ENCODE results near the gene SCGB1C1. TPM values are rescaled to one million over a fixed set of nuclear protein-coding genes. Genes with fewer than 3 reads are reported as not detected.

The SCGB1C1 gene
- total and polyA plus RNA-seq, 9 of the 15 experiments (the other 6 are each of a cell fraction or from before 2014, with no cell fraction given): not detected

DNA sequence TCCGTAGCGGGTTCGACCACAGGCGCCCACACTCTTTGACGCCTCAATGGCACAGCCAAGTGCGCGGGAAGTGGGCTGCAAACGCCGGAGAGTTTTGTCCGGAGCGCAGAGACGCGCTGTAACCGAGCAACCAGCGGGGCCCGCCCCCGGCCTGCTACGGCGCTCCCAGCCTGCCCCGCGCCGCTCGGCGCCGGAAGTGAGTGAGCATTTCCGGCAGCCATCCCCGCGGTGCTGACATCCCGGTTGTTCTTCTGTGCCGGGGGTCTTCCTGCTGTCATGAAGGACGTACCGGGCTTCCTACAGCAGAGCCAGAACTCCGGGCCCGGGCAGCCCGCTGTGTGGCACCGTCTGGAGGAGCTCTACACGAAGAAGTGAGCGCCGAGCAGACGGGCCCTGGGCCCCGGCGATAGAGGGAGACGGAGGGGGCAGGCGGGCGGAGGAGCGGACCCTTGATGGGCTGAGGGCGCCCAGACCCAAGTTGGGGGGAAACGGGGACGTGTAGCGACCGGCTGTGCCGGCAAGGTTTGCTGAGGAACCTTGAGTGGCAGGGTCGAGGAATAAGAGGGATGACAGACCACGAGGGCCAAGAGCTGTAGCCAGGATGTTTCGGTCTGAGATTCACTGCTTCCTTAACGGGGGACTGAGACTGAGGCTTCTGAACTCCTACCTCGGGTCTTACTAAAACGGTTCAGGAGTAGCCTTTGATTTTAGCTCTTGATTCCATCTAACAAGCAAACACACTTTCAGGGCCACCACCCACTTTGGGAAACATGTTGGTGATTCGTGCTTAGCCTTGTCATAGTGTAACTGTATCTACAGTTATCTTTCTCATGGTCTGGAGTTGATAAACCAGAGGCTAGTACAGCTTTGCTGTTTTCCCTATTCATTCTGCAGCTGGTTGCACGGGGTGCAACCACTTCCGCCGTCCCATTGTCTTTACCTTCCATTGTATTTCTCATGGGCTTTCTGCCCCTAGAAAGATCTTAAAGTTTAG, 44.2 kb downstream of the SCGB1C1 start, which contains the start of gene PSMD13 (continued):
- TF ChIP-seq SMARCB1 (IDR thresholded peaks at IDR 0.05; ENCODE audit: insufficient read length, low read depth) (no peak), HDAC3 (IDR thresholded peaks at IDR 0.05; ENCODE audit: borderline replicate concordance, partially characterized antibody) (no peak), PML (IDR thresholded peaks at IDR 0.05; ENCODE audit: low read length) (peak; percentile 61; the same call in 1 of the 2 replicates), NCOA2 (IDR thresholded peaks at IDR 0.05; ENCODE audit: partially characterized antibody in 2 of 2) (no peak), NR3C1 (CRISPR knock-in tag; IDR thresholded peaks at IDR 0.05) (no peak), ZNF76 (CRISPR knock-in tag; IDR thresholded peaks at IDR 0.05; ENCODE audit: borderline replicate concordance) (0 out of 2 replicates have a peak, but pooled peaks have one; percentile 25), RCOR1 (IDR thresholded peaks at IDR 0.05; ENCODE audit: borderline replicate concordance in 1 of 2, low read depth in 2 of 2, low read length in 2 of 2) (no peak), SRSF3 (IDR thresholded peaks at IDR 0.05; ENCODE audit: insufficient read depth, low read length) (no peak), PURB (CRISPR knock-in tag; IDR thresholded peaks at IDR 0.05; ENCODE audit: low read depth) (no peak), ETS2 (tag; IDR thresholded peaks at IDR 0.05; ENCODE audit: borderline replicate concordance, poor library complexity, severe bottlenecking) (no peak), U2AF1 (optimal IDR thresholded peaks at IDR 0.05; ENCODE audit: low read depth, low read length) (no peak), IRF2 (CRISPR knock-in tag; IDR thresholded peaks at IDR 0.05) (no peak)
- TF ChIP-seq, protein P1, sequence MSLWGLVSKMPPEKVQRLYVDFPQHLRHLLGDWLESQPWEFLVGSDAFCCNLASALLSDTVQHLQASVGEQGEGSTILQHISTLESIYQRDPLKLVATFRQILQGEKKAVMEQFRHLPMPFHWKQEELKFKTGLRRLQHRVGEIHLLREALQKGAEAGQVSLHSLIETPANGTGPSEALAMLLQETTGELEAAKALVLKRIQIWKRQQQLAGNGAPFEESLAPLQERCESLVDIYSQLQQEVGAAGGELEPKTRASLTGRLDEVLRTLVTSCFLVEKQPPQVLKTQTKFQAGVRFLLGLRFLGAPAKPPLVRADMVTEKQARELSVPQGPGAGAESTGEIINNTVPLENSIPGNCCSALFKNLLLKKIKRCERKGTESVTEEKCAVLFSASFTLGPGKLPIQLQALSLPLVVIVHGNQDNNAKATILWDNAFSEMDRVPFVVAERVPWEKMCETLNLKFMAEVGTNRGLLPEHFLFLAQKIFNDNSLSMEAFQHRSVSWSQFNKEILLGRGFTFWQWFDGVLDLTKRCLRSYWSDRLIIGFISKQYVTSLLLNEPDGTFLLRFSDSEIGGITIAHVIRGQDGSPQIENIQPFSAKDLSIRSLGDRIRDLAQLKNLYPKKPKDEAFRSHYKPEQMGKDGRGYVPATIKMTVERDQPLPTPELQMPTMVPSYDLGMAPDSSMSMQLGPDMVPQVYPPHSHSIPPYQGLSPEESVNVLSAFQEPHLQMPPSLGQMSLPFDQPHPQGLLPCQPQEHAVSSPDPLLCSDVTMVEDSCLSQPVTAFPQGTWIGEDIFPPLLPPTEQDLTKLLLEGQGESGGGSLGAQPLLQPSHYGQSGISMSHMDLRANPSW (CRISPR knock-in tag; IDR thresholded peaks at IDR 0.05): no peak
- TF ChIP-seq, protein P2, sequence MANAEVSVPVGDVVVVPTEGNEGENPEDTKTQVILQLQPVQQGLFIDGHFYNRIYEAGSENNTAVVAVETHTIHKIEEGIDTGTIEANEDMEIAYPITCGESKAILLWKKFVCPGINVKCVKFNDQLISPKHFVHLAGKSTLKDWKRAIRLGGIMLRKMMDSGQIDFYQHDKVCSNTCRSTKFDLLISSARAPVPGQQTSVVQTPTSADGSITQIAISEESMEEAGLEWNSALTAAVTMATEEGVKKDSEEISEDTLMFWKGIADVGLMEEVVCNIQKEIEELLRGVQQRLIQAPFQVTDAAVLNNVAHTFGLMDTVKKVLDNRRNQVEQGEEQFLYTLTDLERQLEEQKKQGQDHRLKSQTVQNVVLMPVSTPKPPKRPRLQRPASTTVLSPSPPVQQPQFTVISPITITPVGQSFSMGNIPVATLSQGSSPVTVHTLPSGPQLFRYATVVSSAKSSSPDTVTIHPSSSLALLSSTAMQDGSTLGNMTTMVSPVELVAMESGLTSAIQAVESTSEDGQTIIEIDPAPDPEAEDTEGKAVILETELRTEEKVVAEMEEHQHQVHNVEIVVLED (CRISPR knock-in tag; IDR thresholded peaks at IDR 0.05): peak; percentile 30; the same call in 1 of the 2 replicates
- TF ChIP-seq, protein P3, sequence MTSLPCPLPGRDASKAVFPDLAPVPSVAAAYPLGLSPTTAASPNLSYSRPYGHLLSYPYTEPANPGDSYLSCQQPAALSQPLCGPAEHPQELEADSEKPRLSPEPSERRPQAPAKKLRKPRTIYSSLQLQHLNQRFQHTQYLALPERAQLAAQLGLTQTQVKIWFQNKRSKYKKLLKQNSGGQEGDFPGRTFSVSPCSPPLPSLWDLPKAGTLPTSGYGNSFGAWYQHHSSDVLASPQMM (CRISPR knock-in tag; IDR thresholded peaks at IDR 0.05): no peak
- TF ChIP-seq, protein P4, sequence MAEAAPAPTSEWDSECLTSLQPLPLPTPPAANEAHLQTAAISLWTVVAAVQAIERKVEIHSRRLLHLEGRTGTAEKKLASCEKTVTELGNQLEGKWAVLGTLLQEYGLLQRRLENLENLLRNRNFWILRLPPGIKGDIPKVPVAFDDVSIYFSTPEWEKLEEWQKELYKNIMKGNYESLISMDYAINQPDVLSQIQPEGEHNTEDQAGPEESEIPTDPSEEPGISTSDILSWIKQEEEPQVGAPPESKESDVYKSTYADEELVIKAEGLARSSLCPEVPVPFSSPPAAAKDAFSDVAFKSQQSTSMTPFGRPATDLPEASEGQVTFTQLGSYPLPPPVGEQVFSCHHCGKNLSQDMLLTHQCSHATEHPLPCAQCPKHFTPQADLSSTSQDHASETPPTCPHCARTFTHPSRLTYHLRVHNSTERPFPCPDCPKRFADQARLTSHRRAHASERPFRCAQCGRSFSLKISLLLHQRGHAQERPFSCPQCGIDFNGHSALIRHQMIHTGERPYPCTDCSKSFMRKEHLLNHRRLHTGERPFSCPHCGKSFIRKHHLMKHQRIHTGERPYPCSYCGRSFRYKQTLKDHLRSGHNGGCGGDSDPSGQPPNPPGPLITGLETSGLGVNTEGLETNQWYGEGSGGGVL (CRISPR knock-in tag; IDR thresholded peaks at IDR 0.05): no peak

All from K562 (cell line).